Measurements from ENCODE around the gene RAD51B. TPM values are rescaled to one million over a fixed set of nuclear protein-coding genes. Genes with fewer than 3 reads are reported as not detected.

The RAD51B gene
- total RNA-seq, 1 experiment from 2014 or later: 10.8 TPM

- no peaks in the 10 kb centered on the region for H3K9me3 ChIP-seq (ENCODE audit: low read length)
- H3K9me2 ChIP-seq (replicated peaks; ENCODE audit: low read length): no peaks in the 10 kb centered on the region
- DNase-seq (no peak), ATAC-seq (no peak)
- no peaks in the 10 kb centered on the region for H4K20me1 ChIP-seq (ENCODE audit: low read length)
- no peak overlapping the region for H2AFZ ChIP-seq (ENCODE audit: low read length)
- POLR2A ChIA-PET (ENCODE audit: unreplicated experiment): no interaction called here
- no peaks in the 10 kb centered on the region for H3K27me3 ChIP-seq (ENCODE audit: low read length)
- no TSS peak for BruUV-seq (replicated peaks)
- H3K4me1 ChIP-seq (ENCODE audit: insufficient read depth, low read length): no peaks in the 10 kb centered on the region
- H3K4me2 ChIP-seq (ENCODE audit: low read length): no peak overlapping the region
- H3K9ac ChIP-seq (ENCODE audit: low read length): no peak overlapping the region
- H3F3A ChIP-seq (ENCODE audit: low read length, unreplicated experiment): no peaks in the 10 kb centered on the region
- TF ChIP-seq EZH2 (IDR thresholded peaks at IDR 0.05; ENCODE audit: low read length, unreplicated experiment) (no peak), EZH2phosphoT487 (IDR thresholded peaks at IDR 0.05; ENCODE audit: borderline replicate concordance, low read length) (no peak), CTCF (conservative IDR thresholded peaks at IDR 0.05; ENCODE audit: low read depth, low read length) (no peak)
- H3K4me3 ChIP-seq (ENCODE audit: low read length): no peak overlapping the region
- H3K27ac ChIP-seq (ENCODE audit: low read length): no peak overlapping the region
- intact Hi-C loops (cut with micrococcal nuclease): no loop called here
- CTCF ChIA-PET: no interaction called here
- no peaks in the 10 kb centered on the region for H3K79me2 ChIP-seq (ENCODE audit: low read length)
- no peaks in the 10 kb centered on the region for H3K36me3 ChIP-seq (ENCODE audit: low read depth, low read length)
These were observed 444.1 kb downstream of the RAD51B start for GRCh38 chr14:68263563-68264259.

- Histone ChIP-seq H3K9me3 (ENCODE audit: low read length) (no peaks in the 10 kb centered on the region), H3K4me1 (ENCODE audit: insufficient read depth, low read length) (no peaks in the 10 kb centered on the region), H3K9ac (ENCODE audit: low read length) (no peak overlapping the region), H3F3A (ENCODE audit: low read length, unreplicated experiment) (no peaks in the 10 kb centered on the region), H3K27me3 (ENCODE audit: low read length) (no peaks in the 10 kb centered on the region), H3K4me3 (ENCODE audit: low read length) (no peak overlapping the region), H3K27ac (ENCODE audit: low read length) (no peak overlapping the region), H3K4me2 (ENCODE audit: low read length) (no peak overlapping the region), H3K9me2 (replicated peaks; ENCODE audit: low read length) (no peaks in the 10 kb centered on the region), H3K79me2 (ENCODE audit: low read length) (no peaks in the 10 kb centered on the region), H4K20me1 (ENCODE audit: low read length) (no peaks in the 10 kb centered on the region), H3K36me3 (ENCODE audit: low read depth, low read length) (no peaks in the 10 kb centered on the region), H2AFZ (ENCODE audit: low read length) (no peak overlapping the region)
- POLR2A ChIA-PET (ENCODE audit: unreplicated experiment): no interaction called here
- DNase-seq (no peak), ATAC-seq (peak; percentile 21; the same call in 1 of the 2 replicates)
- CTCF ChIA-PET: no interaction called here
- no peak for TF ChIP-seq EZH2phosphoT487 (IDR thresholded peaks at IDR 0.05; ENCODE audit: borderline replicate concordance, low read length)
- no peak for TF ChIP-seq CTCF (conservative IDR thresholded peaks at IDR 0.05; ENCODE audit: low read depth, low read length)
- no TSS peak for BruUV-seq (replicated peaks)
- intact Hi-C loops (cut with micrococcal nuclease): no loop called here
These were observed 444.6 kb downstream of the RAD51B start for GRCh38 chr14:68264260-68264569.

GRCh38 chr14:68266998-68267397 lies 447.4 kb downstream of the RAD51B start:
- no peaks in the 10 kb centered on the region for H3K36me3 ChIP-seq (ENCODE audit: low read depth, low read length)
- BruUV-seq (replicated peaks): no TSS peak
- no peak for ATAC-seq
- H3F3A ChIP-seq (ENCODE audit: low read length, unreplicated experiment): no peaks in the 10 kb centered on the region
- H3K4me2 ChIP-seq (ENCODE audit: low read length): no peak overlapping the region
- H3K4me3 ChIP-seq (ENCODE audit: low read length): no peak overlapping the region
- no peaks in the 10 kb centered on the region for H3K4me1 ChIP-seq (ENCODE audit: insufficient read depth, low read length)
- H3K79me2 ChIP-seq (ENCODE audit: low read length): no peaks in the 10 kb centered on the region
- intact Hi-C loops (cut with micrococcal nuclease): no loop called here
- H3K27me3 ChIP-seq (ENCODE audit: low read length): no peaks in the 10 kb centered on the region
- DNase-seq: no peak
- no peak overlapping the region for H3K9ac ChIP-seq (ENCODE audit: low read length)
- H2AFZ ChIP-seq (ENCODE audit: low read length): no peak overlapping the region
- no peak overlapping the region for H3K27ac ChIP-seq (ENCODE audit: low read length)
- POLR2A ChIA-PET (ENCODE audit: unreplicated experiment): no interaction called here
- CTCF ChIA-PET: no interaction called here
- no peaks in the 10 kb centered on the region for H3K9me2 ChIP-seq (replicated peaks; ENCODE audit: low read length)
- H3K9me3 ChIP-seq (ENCODE audit: low read length): no peaks in the 10 kb centered on the region
- no peak for TF ChIP-seq EZH2phosphoT487 (IDR thresholded peaks at IDR 0.05; ENCODE audit: borderline replicate concordance, low read length)
- no peak for TF ChIP-seq CTCF (conservative IDR thresholded peaks at IDR 0.05; ENCODE audit: low read depth, low read length)
- no peak for TF ChIP-seq EZH2 (IDR thresholded peaks at IDR 0.05; ENCODE audit: low read length, unreplicated experiment)
- no peaks in the 10 kb centered on the region for H4K20me1 ChIP-seq (ENCODE audit: low read length)

Measured in PC-3 (cell line).